Panc1 (cell line): Measurements from ENCODE around the gene AKAP13. TPM values are rescaled to one million over a fixed set of nuclear protein-coding genes. Genes with fewer than 3 reads are reported as not detected.
"Not testable (repeated sequence)": the region's sequence is repeated elsewhere in the genome, so short reads cannot be mapped to it uniquely, and the experiment has no call there.

Experiments used
- ATAC-seq: fragments of 200-7000 bp; cut with Tn5 transposase; 2 replicates; pipeline ENCODE4 v1.9.1; 2020; ENCODE audit warnings: mild to moderate bottlenecking, moderate library complexity
- BruUV-seq: library from RNA; stranded (reverse); fragments of 400-500 nt; replicated peaks from 2 replicates; lab custom pipeline; 2021; lab: Mats Ljungman, UMichigan
- CTCF ChIA-PET: fragments of 300-600 bp; sonication (Branson Sonifier 250); formaldehyde crosslinking; loops from one replicate; lab custom pipeline; 2022; ENCODE audit warnings: antibody characterized with exemption; lab: Charles Lee
- POLR2A ChIA-PET: fragments of 300-600 bp; sonication (Branson Sonifier 250); formaldehyde crosslinking; loops from one replicate; lab custom pipeline; 2022; ENCODE audit warnings: antibody characterized with exemption; lab: Charles Lee
- DNase-seq: peaks from one replicate; pipeline ENCODE4 v3.0.0-alpha.2; 2010; ENCODE audit warnings: low read depth, low spot score
- H3K27ac ChIP-seq: 2 replicates; pipeline ENCODE4 v1.5.1; 2011; ENCODE audit warnings: mild to moderate bottlenecking, low read length, inconsistent platforms
- H3K27me3 ChIP-seq: fragments of 200-500 bp; sonication (Bioruptor generic); 2 replicates; pipeline ENCODE4 v1.6.0; 2014; ENCODE audit warnings: low read length, inconsistent platforms; ENCODE audit not compliant: control insufficient read depth, insufficient read depth
- H3K36me3 ChIP-seq: fragments of 200-500 bp; sonication (Bioruptor generic); 2 replicates; pipeline ENCODE4 v1.5.1; 2014; ENCODE audit warnings: inconsistent platforms, mild to moderate bottlenecking, low read length, moderate library complexity; ENCODE audit not compliant: control insufficient read depth, insufficient read depth
- H3K4me1 ChIP-seq: 2 replicates; pipeline ENCODE4 v1.5.1; 2011; ENCODE audit warnings: inconsistent platforms, mild to moderate bottlenecking, low read length, moderate library complexity; ENCODE audit not compliant: control insufficient read depth, insufficient read depth
- H3K4me3 ChIP-seq, 2 experiments: 2 replicates each; pipeline ENCODE4 v1.5.1; 2011 to 2012; ENCODE audit warnings: low read depth in 2 of 2, low read length in 2 of 2, mild to moderate bottlenecking in 2 of 2, inconsistent platforms in 1 of 2, moderate library complexity in 1 of 2
- H3K9me3 ChIP-seq: fragments of 200-500 bp; sonication (Bioruptor generic); 2 replicates; pipeline ENCODE4 v1.5.1; 2014; ENCODE audit warnings: low read depth, mild to moderate bottlenecking, inconsistent platforms, low read length, moderate library complexity; ENCODE audit not compliant: control insufficient read depth, insufficient read depth
- CTCF ChIP-seq: fragments of 450-650 bp; IDR thresholded peaks from 2 replicates; pipeline ENCODE4 v1.5.1; 2017; ENCODE audit warnings: mild to moderate bottlenecking
- POLR2AphosphoS5 ChIP-seq: IDR thresholded peaks from 2 replicates; pipeline ENCODE4 v1.6.1; 2012; ENCODE audit warnings: mild to moderate bottlenecking, low read depth, low read length, moderate library complexity
- REST ChIP-seq, 2 experiments: IDR thresholded peaks; 2 replicates each; pipeline ENCODE4 v1.6.1; 2011 to 2012; ENCODE audit warnings: low read depth in 2 of 2, control low read depth in 1 of 2, low read length in 1 of 2, mild to moderate bottlenecking in 1 of 2, moderate library complexity in 1 of 2; ENCODE audit not compliant: insufficient read depth in 1 of 2
- SIN3A ChIP-seq: IDR thresholded peaks from 2 replicates; pipeline ENCODE4 v1.6.1; 2012; ENCODE audit warnings: low read depth, mild to moderate bottlenecking, low read length, moderate library complexity, borderline replicate concordance; ENCODE audit not compliant: insufficient read depth
- TCF7L2 ChIP-seq: IDR thresholded peaks from 2 replicates; pipeline ENCODE4 v1.6.1; 2011; ENCODE audit warnings: mild to moderate bottlenecking, low read depth, low read length, inconsistent platforms
- in situ Hi-C: cut with HindIII; loops from 2 replicates; pipeline ENCODE4 v1.10.0; 2016; ENCODE audit warnings: low sequenced_read_pairs, low pct_unique_long_range_greater_than_20kb
- intact Hi-C: fragments of 100-400 bp; cut with micrococcal nuclease; formaldehyde crosslinking; loops from one replicate; pipeline ENCODE4 v1.10.0; 2022; ENCODE audit not compliant: unreplicated experiment
- total RNA-seq: library from RNA; stranded (reverse); gene quantifications from one replicate; pipeline ENCODE4 v1.2.1, GENCODE V29; 2021; ENCODE audit not compliant: unreplicated experiment

Gene AKAP13
- total RNA-seq, 1 experiment from 2014 or later: 94.2 TPM

GRCh38 chr15:85480923-85481322, 100.5 kb downstream of the AKAP13 start:
- H3K4me1 ChIP-seq: peaks cover 52% of the 10 kb centered on the region
- no peak overlapping the region for H3K27ac ChIP-seq
- ChIA-PET POLR2A (no interaction called here), CTCF (no interaction called here)
- in situ Hi-C loops (no loop called here), intact Hi-C loops (no loop called here)
- H3K9me3 ChIP-seq: no peaks in the 10 kb centered on the region
- DNase-seq: no peak
- ATAC-seq: no peak
- no peaks in the 10 kb centered on the region for H3K27me3 ChIP-seq
- H3K36me3 ChIP-seq: no peaks in the 10 kb centered on the region
- H3K4me3 ChIP-seq: no peak overlapping the region
- BruUV-seq: no TSS peak
- TF ChIP-seq REST (IDR thresholded peaks at IDR 0.05; ENCODE audit: insufficient read depth in 1 of 2, low read depth in 2 of 2, low read length in 1 of 2): no peak
- no peak for TF ChIP-seq SIN3A
- no peak for TF ChIP-seq CTCF
- TF ChIP-seq POLR2AphosphoS5: no peak
- TF ChIP-seq TCF7L2: no peak

- H3K4me1 ChIP-seq: peaks cover 52% of the 10 kb centered on the region
- DNase-seq, H3K27ac ChIP-seq, H3K4me3 ChIP-seq, H3K9me3 ChIP-seq, ATAC-seq, POLR2A ChIA-PET, CTCF ChIA-PET, intact Hi-C loops, in situ Hi-C loops, H3K36me3 ChIP-seq, BruUV-seq, H3K27me3 ChIP-seq: not testable (repeated sequence)
Observed at GRCh38 chr15:85481543-85481942, 101.1 kb downstream of the AKAP13 start.

GRCh38 chr15:85482894-85483293, 102.5 kb downstream of the AKAP13 start:
- ChIA-PET POLR2A (no interaction called here), CTCF (no interaction called here)
- H3K36me3 ChIP-seq: no peaks in the 10 kb centered on the region; the same call in 1 of the 2 replicates
- no peak for TF ChIP-seq POLR2AphosphoS5
- TF ChIP-seq REST (IDR thresholded peaks at IDR 0.05; ENCODE audit: insufficient read depth in 1 of 2, low read depth in 2 of 2, low read length in 1 of 2): no peak
- no peak for TF ChIP-seq SIN3A
- TF ChIP-seq CTCF: no peak
- no peak for TF ChIP-seq TCF7L2
- H3K27ac ChIP-seq: no peak overlapping the region
- no TSS peak for BruUV-seq
- H3K4me3 ChIP-seq: no peak overlapping the region
- ATAC-seq (no peak), DNase-seq (no peak)
- in situ Hi-C loops (no loop called here), intact Hi-C loops (no loop called here)
- no peaks in the 10 kb centered on the region for H3K9me3 ChIP-seq
- no peaks in the 10 kb centered on the region for H3K27me3 ChIP-seq
- H3K4me1 ChIP-seq: peaks cover 43% of the 10 kb centered on the region

- in situ Hi-C loops, H3K9me3 ChIP-seq, ATAC-seq, H3K4me3 ChIP-seq, POLR2A ChIA-PET, H3K27me3 ChIP-seq, DNase-seq, H3K27ac ChIP-seq, CTCF ChIA-PET, BruUV-seq, H3K36me3 ChIP-seq, intact Hi-C loops: not testable (repeated sequence)
- H3K4me1 ChIP-seq: peaks cover 37% of the 10 kb centered on the region
Observed at GRCh38 chr15:85483955-85484354, 103.6 kb downstream of the AKAP13 start.
